Fibroblast of mammary gland (primary cell): Measurements from ENCODE around the gene LRBA.
"Not testable (repeated sequence)": the region's sequence is repeated elsewhere in the genome, so short reads cannot be mapped to it uniquely, and the experiment has no call there.

Source experiments
- DNase-seq: peaks from one replicate; pipeline ENCODE4 v3.0.0-alpha.2; 2010; ENCODE audit warnings: low read depth
- H3K4me3 ChIP-seq: 2 replicates; pipeline ENCODE4 v1.5.1; 2011; ENCODE audit warnings: low read depth, mild to moderate bottlenecking, low read length, moderate library complexity; ENCODE audit not compliant: control insufficient read depth
- CTCF ChIP-seq: conservative IDR thresholded peaks from 2 replicates; pipeline ENCODE4 v1.5.1; 2011; ENCODE audit warnings: low read depth, low read length, inconsistent platforms; ENCODE audit not compliant: control insufficient read depth, insufficient read depth

Gene LRBA

GRCh38 chr4:150679018-150679764 is 335.9 kb downstream of the LRBA start:
- peak; percentile 17 for DNase-seq
- peak overlapping the region; percentile 29 for H3K4me3 ChIP-seq
- no peak for TF ChIP-seq CTCF

GRCh38 chr4:150673793-150674192 is 341.3 kb downstream of the LRBA start:
- TF ChIP-seq CTCF, result no peak
- no peak for DNase-seq
- H3K4me3 ChIP-seq, result no peak overlapping the region

- no peak overlapping the region for H3K4me3 ChIP-seq
- DNase-seq, result no peak
- TF ChIP-seq CTCF, result no peak
These were observed 346.3 kb downstream of the LRBA start for GRCh38 chr4:150668824-150669223.

- peak; percentile 33 for DNase-seq
- no peak for TF ChIP-seq CTCF
These were observed 350.1 kb downstream of the LRBA start for GRCh38 chr4:150664935-150665334.

GRCh38 chr4:150662686-150663085 is 352.4 kb downstream of the LRBA start:
- no peak for DNase-seq
- no peak for TF ChIP-seq CTCF

More at GRCh38 chr4:150664935-150665334, 350.1 kb downstream of the LRBA start:
- no peak overlapping the region for H3K4me3 ChIP-seq

GRCh38 chr4:150661551-150661950 is 353.5 kb downstream of the LRBA start:
- not testable (repeated sequence) for DNase-seq, H3K4me3 ChIP-seq

More at GRCh38 chr4:150662686-150663085, 352.4 kb downstream of the LRBA start:
- H3K4me3 ChIP-seq, result no peak overlapping the region

- not testable (repeated sequence) for DNase-seq, H3K4me3 ChIP-seq
These were observed 356.8 kb downstream of the LRBA start for GRCh38 chr4:150658258-150658657.

- DNase-seq, result no peak
- TF ChIP-seq CTCF, result no peak
- no peak overlapping the region for H3K4me3 ChIP-seq
These were observed 358.2 kb downstream of the LRBA start for GRCh38 chr4:150656891-150657290.
